Thoracic aorta (tissue), 2 donors: ENCODE results near the gene TEX29. TPM values are rescaled to one million over a fixed set of nuclear protein-coding genes. Genes with fewer than 3 reads are reported as not detected.

Source experiments
- ATAC-seq: fragments of 150-250 bp; one replicate; pipeline ENCODE4 v1.8.0; 2017; ENCODE audit warnings: low read depth; ENCODE audit not compliant: insufficient number of reproducible peaks, low FRiP score
- DNase-seq: peaks from one replicate; pipeline ENCODE4 v3.0.0-alpha.2; 2020; ENCODE audit warnings: low spot score
- H3K27ac ChIP-seq, 2 donors: fragments of 200-600 bp; sonication (generic); 1 replicate in 1 of 2; 2 replicates in 1 of 2; pipeline ENCODE4 v1.5.1; 2016; ENCODE audit warnings: mild to moderate bottlenecking in 2 of 2, moderate library complexity in 2 of 2
- H3K27me3 ChIP-seq: fragments of 200-600 bp; sonication (generic); replicated peaks from 2 replicates; pipeline ENCODE4 v1.6.0; 2016; ENCODE audit warnings: mild to moderate bottlenecking; ENCODE audit not compliant: insufficient read depth
- H3K36me3 ChIP-seq: fragments of 200-600 bp; sonication (generic); one replicate; pipeline ENCODE4 v1.5.1; 2016
- H3K4me1 ChIP-seq, 2 donors: fragments of 200-600 bp; sonication (generic); 1 replicate in 1 of 2; 2 replicates in 1 of 2; pipeline versions ENCODE4 v1.5.1 to v1.6.0; 2016; ENCODE audit warnings: low read depth in 2 of 2, mild to moderate bottlenecking in 1 of 2; ENCODE audit not compliant: control insufficient read depth in 1 of 2
- H3K4me3 ChIP-seq: fragments of 200-600 bp; sonication (generic); 2 replicates; pipeline ENCODE4 v1.5.1; 2016; ENCODE audit warnings: mild to moderate bottlenecking
- H3K9me3 ChIP-seq: fragments of 200-600 bp; sonication (generic); 2 replicates; pipeline ENCODE4 v1.5.1; 2016
- total RNA-seq, 2 donors: library from RNA; depleted of rRNA; stranded (reverse); fragments of >200 nt; gene quantifications; one replicate each; pipeline versions ENCODE4 v1.1.0 to v1.2.3, GENCODE V29; 2016
- TF ChIP-seq, protein P1 (sequence below): fragments of 200-600 bp; sonication (generic); IDR thresholded peaks from one replicate; pipeline ENCODE4 v1.5.1; 2019; ENCODE audit warnings: antibody characterized with exemption

The TEX29 gene
- total RNA-seq, 2 donors from 2014 or later: not detected

- Histone ChIP-seq H3K27ac (no peak overlapping the region), H3K9me3 (no peaks in the 10 kb centered on the region), H3K36me3 (no peaks in the 10 kb centered on the region), H3K27me3 (no peaks in the 10 kb centered on the region), H3K4me1 (no peaks in the 10 kb centered on the region), H3K4me3 (no peak overlapping the region)
- TF ChIP-seq, protein P1, sequence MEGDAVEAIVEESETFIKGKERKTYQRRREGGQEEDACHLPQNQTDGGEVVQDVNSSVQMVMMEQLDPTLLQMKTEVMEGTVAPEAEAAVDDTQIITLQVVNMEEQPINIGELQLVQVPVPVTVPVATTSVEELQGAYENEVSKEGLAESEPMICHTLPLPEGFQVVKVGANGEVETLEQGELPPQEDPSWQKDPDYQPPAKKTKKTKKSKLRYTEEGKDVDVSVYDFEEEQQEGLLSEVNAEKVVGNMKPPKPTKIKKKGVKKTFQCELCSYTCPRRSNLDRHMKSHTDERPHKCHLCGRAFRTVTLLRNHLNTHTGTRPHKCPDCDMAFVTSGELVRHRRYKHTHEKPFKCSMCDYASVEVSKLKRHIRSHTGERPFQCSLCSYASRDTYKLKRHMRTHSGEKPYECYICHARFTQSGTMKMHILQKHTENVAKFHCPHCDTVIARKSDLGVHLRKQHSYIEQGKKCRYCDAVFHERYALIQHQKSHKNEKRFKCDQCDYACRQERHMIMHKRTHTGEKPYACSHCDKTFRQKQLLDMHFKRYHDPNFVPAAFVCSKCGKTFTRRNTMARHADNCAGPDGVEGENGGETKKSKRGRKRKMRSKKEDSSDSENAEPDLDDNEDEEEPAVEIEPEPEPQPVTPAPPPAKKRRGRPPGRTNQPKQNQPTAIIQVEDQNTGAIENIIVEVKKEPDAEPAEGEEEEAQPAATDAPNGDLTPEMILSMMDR: no peak
- no peak for ATAC-seq
- DNase-seq: no peak
These were observed 42.7 kb downstream of the TEX29 start for GRCh38 chr13:111363121-111363520.

DNA sequence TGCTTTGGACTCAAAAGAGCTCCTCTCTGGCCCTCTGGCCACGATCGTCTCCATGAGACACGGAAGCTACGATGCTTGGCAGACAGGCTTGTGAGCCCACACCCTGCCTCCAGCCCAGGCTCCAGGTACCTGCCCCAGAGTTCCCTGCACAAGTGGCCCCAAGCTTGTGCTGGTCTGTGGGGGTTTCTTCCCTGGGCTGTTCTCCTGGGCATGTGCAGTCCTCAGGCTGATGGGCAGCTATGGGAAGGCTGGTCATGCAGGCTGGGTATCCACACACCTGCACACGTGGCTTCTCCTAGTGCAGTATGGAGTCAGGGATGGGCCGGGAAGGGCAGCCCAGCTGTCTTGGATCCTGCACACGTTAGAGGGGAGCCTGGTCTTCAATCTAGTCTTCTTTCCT is 43.1 kb downstream of the TEX29 start:
- no peaks in the 10 kb centered on the region for H3K9me3 ChIP-seq
- TF ChIP-seq, protein P1: no peak
- no peak overlapping the region for H3K4me3 ChIP-seq
- no peak for ATAC-seq
- no peaks in the 10 kb centered on the region for H3K36me3 ChIP-seq
- DNase-seq: no peak
- no peaks in the 10 kb centered on the region for H3K4me1 ChIP-seq
- no peak overlapping the region for H3K27ac ChIP-seq
- no peaks in the 10 kb centered on the region for H3K27me3 ChIP-seq

DNA sequence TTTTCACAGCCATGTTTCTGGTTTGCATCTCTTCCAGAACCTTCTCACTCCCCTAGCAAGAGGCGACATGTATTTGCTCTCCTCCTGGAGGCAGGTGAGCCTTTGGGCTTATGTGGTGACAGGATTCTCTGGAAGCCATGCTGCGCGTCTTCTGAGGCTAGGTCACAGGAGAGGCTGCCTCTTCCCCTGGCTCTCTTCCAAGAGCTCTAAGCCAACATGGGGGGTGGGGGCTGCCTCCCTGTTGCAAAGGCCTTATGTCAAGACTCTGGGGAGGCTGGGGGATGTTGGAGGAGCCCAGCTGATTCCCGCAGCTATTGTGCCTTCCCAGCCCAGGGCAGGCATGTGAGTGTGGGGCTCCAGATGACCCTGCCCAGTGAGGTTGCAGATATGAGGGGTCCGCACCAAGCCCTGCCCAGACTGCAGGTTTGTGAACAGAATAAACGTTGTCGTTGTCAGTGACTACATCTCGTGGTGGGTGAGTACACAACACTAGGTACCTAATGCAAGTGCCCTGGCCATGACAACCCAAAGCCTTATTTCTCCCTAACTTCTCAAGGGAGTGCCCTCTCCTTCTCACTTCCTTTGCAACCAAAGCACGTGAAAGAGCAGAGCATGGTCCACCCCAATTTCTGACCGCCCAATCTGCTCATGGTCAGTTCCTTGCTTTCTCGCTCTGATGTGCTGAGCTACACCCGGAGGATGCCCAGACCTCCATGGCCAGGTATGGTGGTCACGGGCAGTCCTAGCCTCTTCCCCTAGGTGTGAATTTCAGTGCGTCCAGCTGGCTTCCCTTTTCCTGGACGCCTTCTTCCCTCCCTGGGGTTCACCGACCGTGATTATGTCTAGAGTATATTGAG is 44.9 kb downstream of the TEX29 start:
- Histone ChIP-seq H3K36me3 (no peaks in the 10 kb centered on the region), H3K9me3 (no peaks in the 10 kb centered on the region), H3K27me3 (no peaks in the 10 kb centered on the region), H3K4me3 (no peak overlapping the region), H3K27ac (no peak overlapping the region), H3K4me1 (no peaks in the 10 kb centered on the region)
- ATAC-seq: no peak
- TF ChIP-seq, protein P1: no peak
- DNase-seq: no peak

GRCh38 chr13:111367340-111367739 is 46.9 kb downstream of the TEX29 start:
- ATAC-seq: no peak
- no peak overlapping the region for H3K4me3 ChIP-seq
- TF ChIP-seq, protein P1: no peak
- no peaks in the 10 kb centered on the region for H3K9me3 ChIP-seq
- H3K27ac ChIP-seq: no peak overlapping the region
- DNase-seq: no peak
- no peaks in the 10 kb centered on the region for H3K36me3 ChIP-seq
- H3K27me3 ChIP-seq: no peaks in the 10 kb centered on the region
- H3K4me1 ChIP-seq: no peaks in the 10 kb centered on the region

- Histone ChIP-seq H3K27me3 (no peaks in the 10 kb centered on the region), H3K36me3 (no peaks in the 10 kb centered on the region), H3K4me1 (no peaks in the 10 kb centered on the region), H3K4me3 (no peak overlapping the region), H3K27ac (no peak overlapping the region), H3K9me3 (no peaks in the 10 kb centered on the region)
- TF ChIP-seq, protein P1: no peak
- no peak for DNase-seq
- no peak for ATAC-seq
These were observed 47.6 kb downstream of the TEX29 start for GRCh38 chr13:111368091-111368490.
